ENCODE results near the gene CYSLTR2.

DNA sequence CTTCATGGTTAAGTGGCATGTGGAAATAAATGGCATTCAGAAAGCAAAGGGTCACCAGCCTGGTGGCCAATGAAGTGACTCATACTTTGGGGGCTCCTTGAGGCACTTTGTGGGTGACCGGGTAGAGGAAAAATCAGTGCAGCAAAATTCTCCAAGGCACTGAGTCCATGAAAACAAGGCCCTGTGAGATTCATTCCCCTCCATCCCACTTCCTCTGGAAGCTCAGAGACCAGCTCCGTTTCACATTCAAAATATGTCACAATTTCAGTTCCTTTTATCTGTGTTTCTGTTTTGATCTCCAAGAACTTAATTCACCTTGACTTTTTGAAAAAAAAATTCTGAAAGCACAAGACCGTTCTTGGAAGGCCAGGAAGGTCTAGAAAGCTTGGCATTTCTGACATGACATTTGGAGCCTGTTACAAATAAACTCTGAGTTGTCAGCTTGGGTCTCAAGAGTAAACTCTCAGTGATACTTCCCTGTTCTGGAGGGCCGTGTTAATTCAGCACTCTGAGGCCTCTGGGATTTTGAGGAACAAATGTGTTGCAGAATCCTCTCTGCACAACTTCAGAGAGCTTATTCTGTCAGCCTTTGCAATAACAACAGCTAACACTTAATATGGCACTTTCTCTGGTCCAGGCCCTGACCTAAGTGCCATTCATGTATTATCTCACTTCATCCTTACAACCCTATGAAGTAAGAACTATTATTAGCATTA is 6.8 kb downstream of the CYSLTR2 start:
- TF ChIP-seq POLR2AphosphoS5 (IDR thresholded peaks at IDR 0.05; ENCODE audit: low read depth, low read length) (no peak), POLR2A (IDR thresholded peaks at IDR 0.05; ENCODE audit: low read depth, low read length) (no peak)
